Stimulated activated CD4-positive, alpha-beta T cell treated with anti-CD3 and anti-CD28 coated beads, Interleukin-4, amount 100 ng/mL, for 4 hours (primary cell): ENCODE results near the gene OLR1.
A peak's percentile ranks its signal among the peaks of the same experiment; 100 is the strongest.

ENCODE experiments used
- DNase-seq, 2 experiments: peaks; one replicate each; pipeline ENCODE4 v3.0.0-alpha.2; 2020

OLR1 gene

GRCh38 chr12:10151621-10152020 is 20.3 kb downstream of the OLR1 start:
- no peak for DNase-seq

- no peak for DNase-seq
Observed at GRCh38 chr12:10147714-10148403, 24.1 kb downstream of the OLR1 start.

- DNase-seq, result no peak
Observed at GRCh38 chr12:10142976-10143589, 28.8 kb downstream of the OLR1 start.

GRCh38 chr12:10140001-10140400 is 31.9 kb downstream of the OLR1 start:
- peak; percentile 16 to 18 for DNase-seq

- DNase-seq, result no peak
Observed at GRCh38 chr12:10136637-10137205, 35.2 kb downstream of the OLR1 start.

GRCh38 chr12:10135126-10135525 is 36.8 kb downstream of the OLR1 start:
- no peak for DNase-seq

GRCh38 chr12:10132850-10133370 is 39.0 kb downstream of the OLR1 start:
- no peak for DNase-seq

GRCh38 chr12:10131111-10131690 is 40.7 kb downstream of the OLR1 start:
- DNase-seq, result no peak

- DNase-seq, result no peak
Observed at GRCh38 chr12:10130042-10130441, 41.9 kb downstream of the OLR1 start, which contains the start of gene CLEC7A. Gene CLEC7A, minus strand, starts transcription at chr12:10130199. Its CDS starts 117 bp downstream, at chr12:10130082.

- no peak for DNase-seq
Observed at GRCh38 chr12:10128687-10129086, 43.2 kb downstream of the OLR1 start.

- no peak for DNase-seq
Observed at GRCh38 chr12:10126413-10126812, 45.5 kb downstream of the OLR1 start.

GRCh38 chr12:10122689-10123088 is 49.2 kb downstream of the OLR1 start:
- no peak for DNase-seq

- DNase-seq, result no peak
Observed at GRCh38 chr12:10121278-10121677, 50.7 kb downstream of the OLR1 start.

- no peak for DNase-seq
Observed at GRCh38 chr12:10119066-10119465, 52.9 kb downstream of the OLR1 start.

GRCh38 chr12:10115890-10116289 is 56.0 kb downstream of the OLR1 start:
- no peak for DNase-seq

- DNase-seq, result no peak
Observed at GRCh38 chr12:10115311-10115710, 56.6 kb downstream of the OLR1 start.

- no peak for DNase-seq
Observed at GRCh38 chr12:10113920-10114319, 58.0 kb downstream of the OLR1 start.

- no peak for DNase-seq
Observed at GRCh38 chr12:10113075-10113474, 58.9 kb downstream of the OLR1 start.

GRCh38 chr12:10111451-10111850 is 60.5 kb downstream of the OLR1 start:
- no peak for DNase-seq

- no peak for DNase-seq
Observed at GRCh38 chr12:10110256-10110844, 61.6 kb downstream of the OLR1 start.
